ENCODE results near the gene CLCN6. TPM values are rescaled to one million over a fixed set of nuclear protein-coding genes. Genes with fewer than 3 reads are reported as not detected.
A peak's percentile ranks its signal among the peaks of the same experiment; 100 is the strongest.

The CLCN6 gene
- total RNA-seq, 4 donors from 2014 or later: 28.4 to 63.7 (median 30.2) TPM

DNA sequence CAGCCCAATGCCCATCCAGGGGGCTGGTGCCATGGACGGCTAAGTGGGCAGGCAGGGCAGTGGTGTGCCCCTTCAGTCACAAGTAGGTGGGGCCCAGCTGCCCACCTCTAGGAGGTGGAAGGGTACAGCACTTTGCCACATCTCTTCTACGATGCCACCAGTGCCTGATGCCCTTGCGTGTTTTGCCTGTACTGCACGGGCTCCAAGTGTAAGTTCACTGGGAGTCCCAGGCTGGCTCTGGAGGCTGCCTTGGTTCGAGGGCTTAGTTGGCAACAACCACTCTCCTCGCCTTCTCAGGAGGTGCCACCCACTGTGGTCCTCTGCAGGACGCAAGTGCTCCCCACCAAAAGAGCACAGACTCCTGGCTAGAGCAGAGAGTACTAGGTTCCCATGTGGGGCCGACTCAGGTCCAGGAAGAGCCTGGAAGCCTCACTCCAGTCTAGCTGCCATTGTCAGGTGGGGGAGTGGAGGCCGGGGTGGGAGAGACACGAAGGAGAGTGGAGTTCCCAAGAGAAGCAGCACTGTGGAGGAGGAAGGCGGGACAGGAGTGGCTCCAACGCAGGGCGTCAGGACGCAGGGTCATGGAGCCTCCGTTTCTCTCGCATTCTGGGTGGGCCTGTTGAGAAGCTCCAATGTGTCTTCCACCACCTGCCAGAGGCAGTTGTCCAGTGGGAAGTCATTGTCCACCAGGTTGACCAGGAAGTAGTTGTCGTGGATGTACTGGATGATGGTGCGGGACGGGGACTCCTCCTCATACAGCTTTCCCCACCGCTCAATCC is 15.7 kb upstream of the CLCN6 start:
- peak overlapping the region; percentile 68 to 93 (median 84) for H3K27ac ChIP-seq
- H3K9me3 ChIP-seq: no peaks in the 10 kb centered on the region
- TF ChIP-seq CTCF (IDR thresholded peaks at IDR 0.05) (no peak), POLR2A (IDR thresholded peaks at IDR 0.05) (no peak)
- no peak for DNase-seq
- H3K4me1 ChIP-seq: peaks cover 0 to 47% (median 4%) of the 10 kb centered on the region in 4 donors
- no peak overlapping the region for H3K4me3 ChIP-seq
- no peaks in the 10 kb centered on the region for H3K27me3 ChIP-seq
- H3K36me3 ChIP-seq: peaks cover 0 to 30% (median 0%) of the 10 kb centered on the region in 3 donors

- peak overlapping the region; percentile 68 to 93 (median 84) for H3K27ac ChIP-seq
- H3K4me3 ChIP-seq: no peak overlapping the region
- no peaks in the 10 kb centered on the region for H3K9me3 ChIP-seq
- H3K27me3 ChIP-seq: no peaks in the 10 kb centered on the region
- H3K36me3 ChIP-seq: peaks cover 0 to 38% (median 0%) of the 10 kb centered on the region in 3 donors
- H3K4me1 ChIP-seq: peaks cover 0 to 46% (median 3%) of the 10 kb centered on the region in 4 donors
- peak; percentile 46 to 91 (median 86) for DNase-seq
- no peak for TF ChIP-seq CTCF (IDR thresholded peaks at IDR 0.05)
- peak in 1 of 2 donors; percentile 40 for TF ChIP-seq POLR2A (IDR thresholded peaks at IDR 0.05)
Observed at GRCh38 chr1:11790880-11791715, 14.9 kb upstream of the CLCN6 start.

DNA sequence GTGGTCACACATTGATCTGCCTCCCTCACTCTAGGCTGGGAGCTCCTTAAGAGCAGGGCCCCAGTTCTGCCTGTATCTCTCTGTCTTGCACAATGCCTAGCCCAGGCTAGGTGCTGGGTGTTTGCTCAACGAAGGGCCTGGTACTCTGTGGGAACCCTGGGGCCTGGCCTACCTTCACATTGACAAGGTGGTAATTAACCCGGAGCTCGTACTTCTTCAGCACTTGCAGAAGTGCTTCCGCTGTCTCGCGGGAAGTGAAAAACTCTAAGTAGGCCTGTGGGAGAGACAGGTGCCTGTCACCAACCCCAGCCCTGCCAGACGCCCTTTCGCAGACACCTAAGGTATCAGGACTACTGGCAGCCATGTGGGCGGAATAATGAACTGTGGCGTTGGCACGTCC is 13.9 kb upstream of the CLCN6 start:
- Histone ChIP-seq H3K27me3 (no peaks in the 10 kb centered on the region), H3K36me3 (peaks cover 0 to 45% (median 0%) of the 10 kb centered on the region in 3 donors), H3K27ac (peak overlapping the region; percentile 68 to 93 (median 83)), H3K4me1 (peaks cover 0 to 46% (median 3%) of the 10 kb centered on the region in 4 donors), H3K9me3 (no peaks in the 10 kb centered on the region), H3K4me3 (no peak overlapping the region)
- no peak for TF ChIP-seq CTCF (IDR thresholded peaks at IDR 0.05)
- no peak for TF ChIP-seq POLR2A (IDR thresholded peaks at IDR 0.05)
- no peak for DNase-seq

- DNase-seq: no peak
- Histone ChIP-seq H3K4me1 (peaks cover 0 to 29% (median 3%) of the 10 kb centered on the region in 4 donors), H3K9me3 (no peaks in the 10 kb centered on the region), H3K27me3 (no peaks in the 10 kb centered on the region), H3K27ac (no peak overlapping the region), H3K36me3 (peaks cover 0 to 53% (median 0%) of the 10 kb centered on the region in 3 donors), H3K4me3 (no peak overlapping the region)
- TF ChIP-seq CTCF (IDR thresholded peaks at IDR 0.05) (no peak), POLR2A (IDR thresholded peaks at IDR 0.05) (no peak)
Observed at GRCh38 chr1:11793819-11794218, 12.2 kb upstream of the CLCN6 start.

DNA sequence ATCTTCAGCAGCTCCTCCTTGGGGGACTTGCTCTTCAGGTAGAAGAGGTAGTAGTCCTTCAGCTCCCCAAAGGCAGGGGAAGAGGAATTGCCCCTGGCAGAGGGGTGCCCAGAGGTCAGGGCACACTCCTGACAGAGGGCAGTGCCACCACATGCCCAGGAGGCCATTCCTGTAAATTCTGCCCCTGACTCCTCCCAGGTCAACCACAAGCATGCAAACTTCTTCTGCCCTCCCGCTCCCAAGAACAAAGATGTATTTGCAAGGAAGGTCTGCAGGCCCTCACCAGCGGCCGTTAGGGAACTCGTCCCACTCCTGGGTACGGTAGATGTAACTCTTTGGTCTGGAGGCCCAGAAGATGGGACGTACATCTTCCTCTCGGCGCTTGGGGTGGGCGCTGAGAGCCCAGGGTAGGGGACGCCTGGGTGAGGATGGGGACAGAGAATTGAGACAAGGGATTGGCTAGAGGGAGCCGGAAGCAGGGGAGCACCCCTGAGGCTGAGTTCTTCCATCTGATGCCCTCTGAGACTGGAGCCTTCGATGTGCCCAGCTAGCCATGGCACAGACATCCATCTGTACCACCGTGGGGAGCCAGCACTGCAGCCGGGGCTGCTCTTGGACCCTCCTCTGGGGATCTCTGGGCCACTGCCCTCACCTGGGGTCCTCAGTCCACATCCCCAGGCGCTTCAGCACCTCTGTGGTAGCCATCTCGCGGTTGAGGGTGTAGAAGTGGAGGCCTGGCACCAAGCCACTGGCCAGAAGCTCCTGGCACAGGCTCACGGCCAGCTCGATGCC is 11.3 kb upstream of the CLCN6 start:
- Histone ChIP-seq H3K36me3 (peaks cover 0 to 61% (median 0%) of the 10 kb centered on the region in 3 donors), H3K27ac (no peak overlapping the region)
- no peak for DNase-seq

More for the DNA sequence above, 11.3 kb upstream of the CLCN6 start:
- TF ChIP-seq POLR2A (IDR thresholded peaks at IDR 0.05) (no peak), CTCF (IDR thresholded peaks at IDR 0.05) (no peak)
- Histone ChIP-seq H3K9me3 (no peaks in the 10 kb centered on the region), H3K4me3 (no peak overlapping the region), H3K4me1 (peaks cover 0 to 23% (median 3%) of the 10 kb centered on the region in 4 donors), H3K27me3 (no peaks in the 10 kb centered on the region)
